Measurements from ENCODE around the gene PKN1.

The PKN1 gene

DNA sequence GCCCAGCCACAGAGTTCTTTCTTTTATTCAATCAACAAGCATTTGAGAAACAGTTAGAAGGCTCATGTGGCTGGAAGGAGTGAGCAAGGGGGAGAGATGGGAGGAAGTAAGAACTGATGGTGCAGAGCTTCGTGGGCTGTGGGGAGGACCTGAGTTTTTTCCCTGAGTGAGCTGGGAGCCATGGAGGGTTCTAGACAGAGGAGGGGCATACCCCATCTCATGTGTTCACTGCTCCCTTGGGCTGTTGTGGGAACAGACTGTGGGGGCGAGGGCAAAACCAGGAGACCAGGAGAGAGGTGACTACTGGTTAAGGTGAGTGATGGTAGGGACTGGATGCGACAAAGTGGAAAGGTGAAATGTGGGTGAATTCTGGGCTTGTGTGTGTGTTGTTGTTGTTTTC lies 2.4 kb upstream of the PKN1 start:
- Histone ChIP-seq H3K79me2 (ENCODE audit: low read length) (peaks cover 30% of the 10 kb centered on the region), H4K20me1 (ENCODE audit: insufficient read depth, low read length) (peaks cover 10% of the 10 kb centered on the region), H3K36me3 (replicated peaks; ENCODE audit: low read depth, low read length) (peaks cover 3% of the 10 kb centered on the region), H3K27me3 (ENCODE audit: low read depth, low read length) (peaks cover 4% of the 10 kb centered on the region; the same call in 1 of the 2 replicates), H3K4me2 (ENCODE audit: low read length) (no peak overlapping the region), H3K9ac (ENCODE audit: low read length) (no peak overlapping the region), H3K27ac (ENCODE audit: low read length) (no peak overlapping the region), H3K4me1 (ENCODE audit: low read length) (peaks cover 17% of the 10 kb centered on the region), H2AFZ (ENCODE audit: low read depth, low read length) (no peak overlapping the region), H3K9me3 (ENCODE audit: insufficient read depth, low read length) (no peaks in the 10 kb centered on the region), H3K4me3 (ENCODE audit: low read length) (no peak overlapping the region)
- no peak for TF ChIP-seq EZH2phosphoT487 (IDR thresholded peaks at IDR 0.05; ENCODE audit: low read depth)
- TF ChIP-seq, protein P1, sequence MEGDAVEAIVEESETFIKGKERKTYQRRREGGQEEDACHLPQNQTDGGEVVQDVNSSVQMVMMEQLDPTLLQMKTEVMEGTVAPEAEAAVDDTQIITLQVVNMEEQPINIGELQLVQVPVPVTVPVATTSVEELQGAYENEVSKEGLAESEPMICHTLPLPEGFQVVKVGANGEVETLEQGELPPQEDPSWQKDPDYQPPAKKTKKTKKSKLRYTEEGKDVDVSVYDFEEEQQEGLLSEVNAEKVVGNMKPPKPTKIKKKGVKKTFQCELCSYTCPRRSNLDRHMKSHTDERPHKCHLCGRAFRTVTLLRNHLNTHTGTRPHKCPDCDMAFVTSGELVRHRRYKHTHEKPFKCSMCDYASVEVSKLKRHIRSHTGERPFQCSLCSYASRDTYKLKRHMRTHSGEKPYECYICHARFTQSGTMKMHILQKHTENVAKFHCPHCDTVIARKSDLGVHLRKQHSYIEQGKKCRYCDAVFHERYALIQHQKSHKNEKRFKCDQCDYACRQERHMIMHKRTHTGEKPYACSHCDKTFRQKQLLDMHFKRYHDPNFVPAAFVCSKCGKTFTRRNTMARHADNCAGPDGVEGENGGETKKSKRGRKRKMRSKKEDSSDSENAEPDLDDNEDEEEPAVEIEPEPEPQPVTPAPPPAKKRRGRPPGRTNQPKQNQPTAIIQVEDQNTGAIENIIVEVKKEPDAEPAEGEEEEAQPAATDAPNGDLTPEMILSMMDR (IDR thresholded peaks at IDR 0.05; ENCODE audit: low read depth, low read length) = no peak

DNA sequence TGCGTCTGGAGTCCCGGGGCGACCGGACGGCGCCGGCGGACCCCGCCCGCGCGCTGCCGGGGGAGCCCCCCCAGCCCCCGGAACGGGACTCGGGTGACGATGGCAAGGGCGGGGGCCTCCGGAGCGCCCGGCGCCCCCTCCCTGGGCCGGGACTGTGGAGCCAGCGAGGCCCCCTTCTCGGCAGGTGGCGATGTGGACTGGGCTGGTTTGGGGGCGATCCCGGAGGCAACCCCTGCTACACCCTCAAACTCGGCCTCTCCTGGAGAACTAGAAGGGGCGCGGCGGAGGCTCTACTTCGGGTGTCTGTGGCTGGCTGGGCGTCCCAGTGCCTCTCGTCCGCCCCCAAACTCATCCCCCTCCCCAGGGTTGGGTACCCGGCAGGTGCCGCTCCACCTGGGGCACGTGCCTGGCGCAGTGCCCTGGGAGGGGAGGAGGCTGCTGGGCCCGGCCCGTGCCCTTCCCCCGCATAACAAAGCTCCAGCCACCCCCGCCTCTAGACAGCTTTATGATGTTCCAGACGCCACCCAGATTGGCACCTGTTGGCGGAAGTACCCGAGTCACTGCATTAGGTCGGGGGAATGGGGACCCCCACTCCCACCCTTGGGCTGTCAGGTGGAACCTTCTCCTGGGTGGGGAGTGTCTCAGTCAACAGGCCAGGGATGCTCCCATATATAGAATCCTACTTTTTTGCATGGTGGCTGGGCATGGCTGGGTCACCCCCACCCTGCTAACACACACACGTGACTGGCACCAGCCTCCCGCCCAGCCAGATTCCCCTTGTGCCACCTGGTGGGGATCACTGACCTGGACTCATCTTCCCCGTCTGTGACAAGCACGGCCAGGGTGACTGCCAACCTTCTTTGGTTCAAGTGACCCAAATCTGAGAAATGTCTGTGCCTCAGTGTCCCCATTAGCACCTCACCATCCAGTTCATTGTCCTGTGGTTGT lies 722 bp downstream of the PKN1 start:
- peaks cover 4% of the 10 kb centered on the region; the same call in 1 of the 2 replicates for H3K27me3 ChIP-seq (ENCODE audit: low read depth, low read length)
- H4K20me1 ChIP-seq (ENCODE audit: insufficient read depth, low read length) = peaks cover 10% of the 10 kb centered on the region
- peaks cover 3% of the 10 kb centered on the region for H3K36me3 ChIP-seq (replicated peaks; ENCODE audit: low read depth, low read length)
- H3K4me3 ChIP-seq (ENCODE audit: low read length) = peak overlapping the region; percentile 85
- peak overlapping the region; percentile 90 for H3K9ac ChIP-seq (ENCODE audit: low read length)
- peak overlapping the region; percentile 95 for H3K4me2 ChIP-seq (ENCODE audit: low read length)
- TF ChIP-seq, protein P1 (IDR thresholded peaks at IDR 0.05; ENCODE audit: low read depth, low read length) = peak; percentile 30
- no peak for TF ChIP-seq EZH2phosphoT487 (IDR thresholded peaks at IDR 0.05; ENCODE audit: low read depth)
- no peak overlapping the region for H2AFZ ChIP-seq (ENCODE audit: low read depth, low read length)
- no peaks in the 10 kb centered on the region for H3K9me3 ChIP-seq (ENCODE audit: insufficient read depth, low read length)
- H3K27ac ChIP-seq (ENCODE audit: low read length) = peak overlapping the region; percentile 56
- H3K79me2 ChIP-seq (ENCODE audit: low read length) = peaks cover 57% of the 10 kb centered on the region
- H3K4me1 ChIP-seq (ENCODE audit: low read length) = peaks cover 17% of the 10 kb centered on the region

DNA sequence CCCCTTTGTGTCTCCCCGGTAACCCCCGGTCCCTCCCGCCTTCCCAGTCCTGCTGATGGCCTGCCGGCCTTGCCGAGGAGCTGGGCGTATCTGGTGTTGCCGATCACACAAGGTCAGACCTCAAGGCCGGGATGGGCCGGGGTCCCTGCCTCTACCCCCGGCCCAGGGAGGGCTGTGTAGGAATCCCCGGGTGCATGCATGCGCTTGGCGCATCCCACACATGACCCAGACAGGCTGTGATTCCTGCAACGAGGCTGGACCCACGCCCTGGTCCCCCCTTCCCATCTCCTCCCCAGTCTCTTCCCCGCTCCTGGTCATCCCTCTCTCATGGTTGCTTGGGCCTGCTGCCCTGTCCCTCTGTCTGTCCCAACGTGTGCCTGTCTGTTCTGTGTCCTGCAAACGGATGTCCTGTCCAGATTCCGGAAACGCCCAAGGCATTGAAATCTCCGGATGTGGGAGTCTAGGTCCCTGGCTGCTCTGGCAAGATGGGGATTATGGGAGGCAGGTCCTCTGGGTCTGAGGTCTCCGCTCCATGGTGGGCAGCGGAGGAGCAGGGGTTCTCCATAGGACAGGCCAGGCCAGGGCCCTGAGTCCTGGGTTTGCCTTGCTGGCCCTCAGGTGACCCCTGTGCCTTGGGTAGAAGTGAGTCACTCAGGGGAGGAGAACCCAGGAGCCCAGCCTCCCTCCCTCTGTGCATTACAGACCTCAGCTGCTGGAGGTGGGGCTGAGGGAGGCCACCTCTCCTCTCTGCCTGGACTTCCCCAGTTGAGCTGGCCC lies 1.6 kb downstream of the PKN1 start:
- Histone ChIP-seq H3K4me3 (ENCODE audit: low read length) (peak overlapping the region; percentile 85), H3K9ac (ENCODE audit: low read length) (peak overlapping the region; percentile 90; the same call in 1 of the 2 replicates), H3K36me3 (replicated peaks; ENCODE audit: low read depth, low read length) (peaks cover 5% of the 10 kb centered on the region), H3K27ac (ENCODE audit: low read length) (no peak overlapping the region), H3K79me2 (ENCODE audit: low read length) (peaks cover 64% of the 10 kb centered on the region), H3K27me3 (ENCODE audit: low read depth, low read length) (no peaks in the 10 kb centered on the region), H3K4me1 (ENCODE audit: low read length) (peaks cover 22% of the 10 kb centered on the region), H3K4me2 (ENCODE audit: low read length) (peak overlapping the region; percentile 95), H4K20me1 (ENCODE audit: insufficient read depth, low read length) (peaks cover 14% of the 10 kb centered on the region), H3K9me3 (ENCODE audit: insufficient read depth, low read length) (no peaks in the 10 kb centered on the region), H2AFZ (ENCODE audit: low read depth, low read length) (no peak overlapping the region)
- no peak for TF ChIP-seq EZH2phosphoT487 (IDR thresholded peaks at IDR 0.05; ENCODE audit: low read depth)
- TF ChIP-seq, protein P1 (IDR thresholded peaks at IDR 0.05; ENCODE audit: low read depth, low read length) = no peak
